ACHN (cell line): Measurements from ENCODE around the gene HPS3.
"Not testable (repeated sequence)": the region's sequence is repeated elsewhere in the genome, so short reads cannot be mapped to it uniquely, and the experiment has no call there.

Experiments
- DNase-seq: peaks from one replicate; pipeline ENCODE4 v3.0.0-alpha.2; 2015
- in situ Hi-C: cut with HindIII; loops from 2 replicates; pipeline ENCODE4 v1.10.0; 2017; ENCODE audit warnings: low sequenced_read_pairs, low pct_ligation_motif_present, low pct_unique_long_range_greater_than_20kb

Gene HPS3

GRCh38 chr3:149129326-149130205 lies at the start of gene HPS3:
HPS3 (plus strand) TSS chr3:149129638; CDS start chr3:149129724, 86 bp downstream.
- in situ Hi-C loops = no loop called here
- peak; percentile 90 for DNase-seq

DNA sequence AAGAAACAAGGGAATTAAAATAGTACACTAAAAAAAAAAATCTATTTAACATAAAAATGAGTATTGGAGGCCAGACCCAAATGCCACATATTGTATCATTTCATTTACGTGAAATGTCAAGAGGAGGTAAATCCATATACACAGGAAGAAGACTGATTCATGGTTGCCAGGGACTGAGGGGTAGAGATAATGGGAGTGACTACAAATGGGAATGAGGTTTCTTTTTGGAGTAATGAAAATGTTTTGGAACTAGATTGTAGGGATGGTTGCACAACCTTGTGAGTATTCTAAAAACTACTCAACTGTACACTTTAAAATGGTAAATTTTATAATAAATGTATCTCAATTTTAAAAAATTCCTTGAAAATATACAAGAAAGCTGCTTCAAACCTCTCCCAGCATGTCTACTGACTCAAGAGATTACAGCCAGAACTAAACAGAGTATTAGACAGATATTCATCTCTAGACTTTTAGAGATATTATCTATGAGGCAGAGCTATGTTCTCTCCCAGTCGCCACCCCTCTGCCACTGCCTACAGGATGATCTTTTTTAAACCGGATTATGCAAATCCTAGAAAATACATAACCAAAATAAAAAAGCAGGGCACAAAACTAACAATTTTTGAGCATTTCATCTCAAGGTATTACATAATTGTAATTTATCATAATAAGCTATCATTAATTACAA lies 49.3 kb upstream of the HPS3 start:
- in situ Hi-C loops = no loop called here
- DNase-seq = no peak

- DNase-seq = no peak
- in situ Hi-C loops = no loop called here
These were observed 48.7 kb upstream of the HPS3 start for GRCh38 chr3:149080699-149081091.

DNA sequence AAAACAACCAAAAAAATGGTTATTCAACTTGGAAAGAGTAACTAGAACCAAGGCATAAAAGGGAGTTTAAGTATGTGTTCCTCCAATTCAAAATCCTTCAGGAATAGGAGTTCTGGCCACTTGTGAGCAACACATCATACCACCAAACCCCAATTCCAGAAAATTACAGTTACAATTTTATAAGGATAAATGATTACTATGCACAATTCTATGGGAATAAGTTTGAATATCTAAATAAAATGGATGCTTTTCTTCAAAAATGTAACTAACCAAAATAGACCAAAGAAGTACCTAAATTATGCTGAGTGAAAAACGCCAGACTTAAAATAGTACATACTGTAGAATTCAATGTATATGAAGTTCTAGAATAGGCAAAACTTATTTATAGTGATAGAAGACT lies 47.7 kb upstream of the HPS3 start:
- no peak for DNase-seq
- in situ Hi-C loops = no loop called here

DNA sequence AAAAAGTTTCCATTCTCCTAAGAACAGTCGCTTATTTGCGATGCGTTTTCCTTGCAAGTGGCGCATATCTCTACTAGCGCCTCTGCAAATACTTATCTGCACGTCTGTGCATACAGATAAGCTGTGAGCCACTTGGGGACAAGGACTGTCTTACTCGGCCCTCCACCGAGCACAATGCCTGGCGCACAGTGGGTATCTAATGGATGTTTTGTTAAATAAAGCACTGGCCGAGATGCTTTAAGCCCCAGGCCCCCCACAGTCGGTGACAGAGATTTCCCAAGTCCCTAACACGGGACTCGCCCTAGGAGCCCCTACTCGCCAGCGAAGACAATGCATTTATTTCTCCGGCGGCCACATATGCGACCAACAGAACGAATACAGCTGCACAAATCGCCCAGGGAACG lies 43.6 kb upstream of the HPS3 start:
- in situ Hi-C loops = no loop called here
- DNase-seq = peak; percentile 41

GRCh38 chr3:149086232-149086988 lies 43.0 kb upstream of the HPS3 start, which contains the start of gene HLTF:
HLTF (minus strand) TSS chr3:149086533; CDS start chr3:149086336, 197 bp downstream.
- in situ Hi-C loops = no loop called here
- DNase-seq = peak; percentile 97

DNA sequence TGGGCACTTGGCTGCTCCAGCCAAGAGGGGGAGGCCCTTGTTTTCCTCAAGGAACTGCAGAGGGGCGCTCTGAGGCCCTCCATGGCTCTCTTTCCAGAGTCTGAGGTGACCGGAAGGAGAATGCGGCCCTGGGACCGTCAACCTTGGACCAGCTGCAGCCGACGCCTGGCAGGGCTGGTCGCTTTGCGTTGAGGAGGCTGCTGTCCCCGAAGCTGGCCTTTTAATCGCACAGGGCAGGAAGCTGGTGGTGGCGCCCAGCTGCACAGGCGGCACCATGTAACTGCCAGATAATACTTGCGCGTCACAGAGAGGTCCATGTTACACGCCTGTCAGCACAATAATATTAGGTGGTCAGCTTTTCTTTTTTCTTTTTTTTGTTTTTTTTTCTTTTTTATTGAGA lies 42.2 kb upstream of the HPS3 start:
- in situ Hi-C loops = no loop called here
- no peak for DNase-seq

DNA sequence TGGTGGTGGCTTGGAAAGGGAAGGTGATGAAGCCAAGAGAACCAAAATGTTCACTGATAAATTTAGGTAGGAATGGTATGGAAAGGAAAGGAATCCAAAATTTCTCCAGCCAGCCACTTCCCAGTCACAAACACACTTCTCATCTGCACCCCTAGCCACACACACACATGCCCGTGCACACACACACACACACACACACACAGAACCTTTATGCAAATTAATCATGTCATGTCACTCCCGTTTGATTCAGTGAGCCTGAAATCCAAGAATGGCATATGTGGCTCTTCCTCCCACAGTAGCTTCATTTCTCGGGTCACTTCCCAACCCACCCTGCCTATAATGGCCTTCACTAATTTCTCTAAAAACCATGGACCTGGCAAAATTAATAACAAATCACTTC lies 40.0 kb upstream of the HPS3 start:
- in situ Hi-C loops = no loop called here
- DNase-seq = no peak

- in situ Hi-C loops = no loop called here
- no peak for DNase-seq
These were observed 39.0 kb upstream of the HPS3 start for GRCh38 chr3:149090461-149090860.

DNA sequence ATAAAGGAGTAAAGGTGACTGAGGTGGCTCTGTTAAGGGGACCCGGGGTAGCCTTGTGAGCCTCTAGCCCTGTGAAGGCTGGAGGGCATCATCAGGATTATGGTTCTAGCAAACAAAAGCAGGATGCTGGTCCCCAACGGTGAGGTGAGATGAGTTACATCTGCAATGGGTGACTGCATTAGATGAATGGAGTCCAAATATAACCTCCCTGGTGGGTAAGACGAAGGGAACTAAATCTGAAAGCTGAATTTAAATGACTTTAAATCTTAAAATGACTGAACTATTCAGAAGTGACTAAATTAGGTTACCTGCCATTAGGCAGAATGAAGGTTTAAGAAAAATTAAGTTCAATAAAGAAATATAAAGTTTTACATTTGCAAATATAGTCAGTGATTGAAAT lies 38.5 kb upstream of the HPS3 start:
- DNase-seq = no peak
- in situ Hi-C loops = no loop called here

DNA sequence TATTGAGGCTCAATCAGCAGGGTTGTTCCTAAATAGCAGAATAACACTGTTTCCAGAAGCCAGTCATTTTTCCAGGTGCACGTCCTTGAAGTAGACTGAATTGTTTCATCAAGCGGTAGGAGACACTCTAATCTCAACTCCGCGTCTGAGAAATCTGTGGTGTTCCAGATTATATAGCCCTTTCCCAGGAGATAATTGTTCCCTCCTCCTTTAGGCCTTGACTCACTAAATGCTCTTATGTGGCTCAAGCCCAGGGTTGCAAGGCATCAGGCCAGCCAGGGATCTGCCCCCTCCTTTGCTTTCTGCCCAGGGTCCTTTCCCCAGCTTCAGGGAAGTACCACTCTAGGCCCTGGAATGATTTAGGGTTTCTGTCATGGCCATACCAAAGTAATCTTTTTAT lies 37.5 kb upstream of the HPS3 start:
- no peak for DNase-seq
- in situ Hi-C loops = no loop called here

GRCh38 chr3:149095487-149095886 lies 34.0 kb upstream of the HPS3 start:
- in situ Hi-C loops = no loop called here
- no peak for DNase-seq

DNA sequence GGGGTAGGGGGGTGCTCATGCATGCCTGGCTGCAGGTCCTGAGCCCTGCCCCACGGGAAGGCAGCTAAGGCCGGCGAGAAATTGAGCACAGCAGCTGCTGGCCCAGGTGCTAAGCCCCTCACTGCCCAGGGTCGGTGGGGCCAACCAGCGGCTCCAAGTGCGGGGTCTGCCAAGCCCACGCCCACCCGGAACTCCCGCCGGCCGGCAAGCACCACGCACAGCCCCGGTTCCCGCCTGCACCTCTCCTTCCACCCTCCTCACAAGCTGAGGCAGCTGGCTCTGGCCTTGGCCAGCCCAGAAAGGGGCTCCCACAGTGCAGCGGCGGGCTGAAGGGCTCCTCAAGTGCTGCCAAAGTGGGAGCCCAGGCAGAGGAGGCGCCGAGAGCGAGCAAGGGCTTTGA lies 31.5 kb upstream of the HPS3 start:
- DNase-seq, in situ Hi-C loops: not testable (repeated sequence)

- in situ Hi-C loops = no loop called here
- DNase-seq = no peak
These were observed 28.3 kb upstream of the HPS3 start for GRCh38 chr3:149101154-149101553.

GRCh38 chr3:149101641-149102040 lies 27.8 kb upstream of the HPS3 start:
- DNase-seq = no peak
- in situ Hi-C loops = no loop called here

DNA sequence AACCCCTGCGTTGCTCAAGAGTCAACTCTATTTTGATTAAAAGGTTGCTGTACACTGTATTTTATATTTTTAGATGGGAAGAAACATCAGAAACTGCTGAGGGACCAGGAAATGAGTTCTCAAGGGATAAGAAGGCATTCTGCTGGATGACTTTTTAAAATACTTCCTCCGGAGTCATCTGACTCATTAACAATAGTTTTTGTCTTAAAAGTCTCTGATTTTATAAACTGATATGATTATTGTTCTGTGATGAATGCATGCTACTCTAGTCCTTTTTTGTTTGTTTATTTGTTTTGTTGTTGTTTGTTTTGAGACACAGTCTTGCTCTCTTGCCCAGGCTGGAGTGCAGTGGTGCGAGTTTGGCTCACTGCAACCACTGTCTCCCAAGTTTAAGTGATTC lies 25.0 kb upstream of the HPS3 start:
- no peak for DNase-seq
- in situ Hi-C loops = no loop called here

GRCh38 chr3:149114458-149114857 lies 15.0 kb upstream of the HPS3 start:
- in situ Hi-C loops = no loop called here
- no peak for DNase-seq

GRCh38 chr3:149115114-149115513 lies 14.3 kb upstream of the HPS3 start:
- in situ Hi-C loops = no loop called here
- no peak for DNase-seq

DNA sequence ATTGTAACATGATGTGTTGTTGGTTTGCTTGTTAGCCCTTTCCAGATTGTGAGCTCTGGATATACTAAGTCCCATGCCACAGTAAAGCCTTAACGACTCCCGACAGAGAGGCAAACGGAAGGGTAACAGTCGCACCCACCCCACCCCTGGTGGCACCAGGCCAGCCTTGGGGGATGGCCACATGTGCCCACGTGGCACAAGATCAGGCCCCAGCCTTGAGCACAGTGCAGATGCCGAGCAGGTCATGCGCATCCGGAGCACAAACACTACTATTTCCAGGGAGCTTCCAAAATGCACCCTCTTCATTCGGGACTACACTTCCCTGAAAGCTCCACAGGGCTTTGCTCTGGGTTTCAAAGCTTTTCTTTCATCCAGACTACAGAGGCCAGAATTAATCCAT lies 10.7 kb upstream of the HPS3 start:
- in situ Hi-C loops = no loop called here
- DNase-seq = no peak
